ENCODE data around the gene MCF2L. TPM values are rescaled to one million over a fixed set of nuclear protein-coding genes. Genes with fewer than 3 reads are reported as not detected.

The MCF2L gene
- polyA plus RNA-seq, 1 donor from 2014 or later, result 88.0 TPM

DNA sequence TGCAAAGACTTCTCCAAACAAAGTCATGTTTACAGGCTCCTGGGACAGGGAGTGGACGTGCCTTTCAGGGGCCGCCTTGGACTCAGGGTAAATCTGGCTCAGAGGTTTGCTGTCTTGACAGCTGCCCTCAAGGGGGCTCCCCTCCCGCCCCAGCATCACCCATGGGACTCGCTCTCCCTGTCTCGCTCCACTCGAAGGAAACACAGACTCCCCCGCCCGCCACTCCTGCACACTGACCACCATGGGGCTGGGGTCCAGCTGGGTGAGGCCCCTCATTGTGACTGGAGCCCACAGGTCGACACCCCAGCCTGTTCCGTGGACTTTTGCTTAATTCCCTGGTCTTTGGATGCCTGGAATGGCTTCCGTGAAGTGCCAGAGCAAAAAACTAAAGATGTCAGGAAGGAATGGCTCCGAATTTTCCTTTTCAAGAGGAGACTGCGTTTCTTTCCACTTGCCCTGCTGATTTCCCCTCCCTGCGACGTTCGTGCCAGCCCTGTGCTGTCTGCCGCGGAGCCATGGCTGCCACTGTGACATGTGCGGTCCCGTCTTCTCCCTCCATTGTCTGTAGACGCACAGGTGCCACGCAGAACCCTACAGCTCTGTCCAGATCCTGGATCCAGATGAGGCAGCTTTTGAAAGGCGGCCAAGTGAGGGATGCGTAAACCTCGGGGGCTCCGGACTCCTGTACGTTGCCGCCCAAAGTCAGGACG, 48.6 kb downstream of the MCF2L start:
- Histone ChIP-seq H3F3A (ENCODE audit: insufficient read depth, low read length, poor library complexity, severe bottlenecking) (no peaks in the 10 kb centered on the region), H3K27me3 (ENCODE audit: insufficient read depth, low read depth, low read length) (no peaks in the 10 kb centered on the region), H3K36me3 (ENCODE audit: insufficient read depth, low read length) (peaks cover 8% of the 10 kb centered on the region), H3K9me3 (ENCODE audit: low read length) (no peaks in the 10 kb centered on the region), H3K4me2 (ENCODE audit: low read length) (no peak overlapping the region), H3K9me2 (ENCODE audit: insufficient read depth, low read length) (no peaks in the 10 kb centered on the region), H3K27ac (ENCODE audit: low read length) (no peak overlapping the region), H3K4me3 (ENCODE audit: low read length) (no peak overlapping the region), H3K79me2 (replicated peaks; ENCODE audit: insufficient read depth, low read length) (peaks cover 3% of the 10 kb centered on the region), H3K9ac (ENCODE audit: low read length) (no peak overlapping the region), H4K20me1 (ENCODE audit: insufficient read depth) (no peaks in the 10 kb centered on the region), H2AFZ (ENCODE audit: low read depth, low read length) (no peak overlapping the region)
- TF ChIP-seq TAF1 (IDR thresholded peaks at IDR 0.05; ENCODE audit: low read depth), result no peak
- TF ChIP-seq EP300 (conservative IDR thresholded peaks at IDR 0.05; ENCODE audit: poor library complexity, severe bottlenecking), result no peak
- TF ChIP-seq, protein P1, sequence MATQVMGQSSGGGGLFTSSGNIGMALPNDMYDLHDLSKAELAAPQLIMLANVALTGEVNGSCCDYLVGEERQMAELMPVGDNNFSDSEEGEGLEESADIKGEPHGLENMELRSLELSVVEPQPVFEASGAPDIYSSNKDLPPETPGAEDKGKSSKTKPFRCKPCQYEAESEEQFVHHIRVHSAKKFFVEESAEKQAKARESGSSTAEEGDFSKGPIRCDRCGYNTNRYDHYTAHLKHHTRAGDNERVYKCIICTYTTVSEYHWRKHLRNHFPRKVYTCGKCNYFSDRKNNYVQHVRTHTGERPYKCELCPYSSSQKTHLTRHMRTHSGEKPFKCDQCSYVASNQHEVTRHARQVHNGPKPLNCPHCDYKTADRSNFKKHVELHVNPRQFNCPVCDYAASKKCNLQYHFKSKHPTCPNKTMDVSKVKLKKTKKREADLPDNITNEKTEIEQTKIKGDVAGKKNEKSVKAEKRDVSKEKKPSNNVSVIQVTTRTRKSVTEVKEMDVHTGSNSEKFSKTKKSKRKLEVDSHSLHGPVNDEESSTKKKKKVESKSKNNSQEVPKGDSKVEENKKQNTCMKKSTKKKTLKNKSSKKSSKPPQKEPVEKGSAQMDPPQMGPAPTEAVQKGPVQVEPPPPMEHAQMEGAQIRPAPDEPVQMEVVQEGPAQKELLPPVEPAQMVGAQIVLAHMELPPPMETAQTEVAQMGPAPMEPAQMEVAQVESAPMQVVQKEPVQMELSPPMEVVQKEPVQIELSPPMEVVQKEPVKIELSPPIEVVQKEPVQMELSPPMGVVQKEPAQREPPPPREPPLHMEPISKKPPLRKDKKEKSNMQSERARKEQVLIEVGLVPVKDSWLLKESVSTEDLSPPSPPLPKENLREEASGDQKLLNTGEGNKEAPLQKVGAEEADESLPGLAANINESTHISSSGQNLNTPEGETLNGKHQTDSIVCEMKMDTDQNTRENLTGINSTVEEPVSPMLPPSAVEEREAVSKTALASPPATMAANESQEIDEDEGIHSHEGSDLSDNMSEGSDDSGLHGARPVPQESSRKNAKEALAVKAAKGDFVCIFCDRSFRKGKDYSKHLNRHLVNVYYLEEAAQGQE (IDR thresholded peaks at IDR 0.05; ENCODE audit: borderline replicate concordance), result no peak
- no peak for TF ChIP-seq EZH2 (IDR thresholded peaks at IDR 0.05; ENCODE audit: borderline replicate concordance, insufficient read depth, low read length, poor library complexity, severe bottlenecking)
- TF ChIP-seq CTCF (IDR thresholded peaks at IDR 0.05; ENCODE audit: poor library complexity, severe bottlenecking), result no peak
- TF ChIP-seq RAD21 (conservative IDR thresholded peaks at IDR 0.05), result no peak
- no peak for TF ChIP-seq POLR2AphosphoS5 (IDR thresholded peaks at IDR 0.05)
- TF ChIP-seq SMC3 (conservative IDR thresholded peaks at IDR 0.05; ENCODE audit: poor library complexity), result no peak
- TF ChIP-seq MXI1 (conservative IDR thresholded peaks at IDR 0.05; ENCODE audit: poor library complexity, severe bottlenecking), result no peak

DNA sequence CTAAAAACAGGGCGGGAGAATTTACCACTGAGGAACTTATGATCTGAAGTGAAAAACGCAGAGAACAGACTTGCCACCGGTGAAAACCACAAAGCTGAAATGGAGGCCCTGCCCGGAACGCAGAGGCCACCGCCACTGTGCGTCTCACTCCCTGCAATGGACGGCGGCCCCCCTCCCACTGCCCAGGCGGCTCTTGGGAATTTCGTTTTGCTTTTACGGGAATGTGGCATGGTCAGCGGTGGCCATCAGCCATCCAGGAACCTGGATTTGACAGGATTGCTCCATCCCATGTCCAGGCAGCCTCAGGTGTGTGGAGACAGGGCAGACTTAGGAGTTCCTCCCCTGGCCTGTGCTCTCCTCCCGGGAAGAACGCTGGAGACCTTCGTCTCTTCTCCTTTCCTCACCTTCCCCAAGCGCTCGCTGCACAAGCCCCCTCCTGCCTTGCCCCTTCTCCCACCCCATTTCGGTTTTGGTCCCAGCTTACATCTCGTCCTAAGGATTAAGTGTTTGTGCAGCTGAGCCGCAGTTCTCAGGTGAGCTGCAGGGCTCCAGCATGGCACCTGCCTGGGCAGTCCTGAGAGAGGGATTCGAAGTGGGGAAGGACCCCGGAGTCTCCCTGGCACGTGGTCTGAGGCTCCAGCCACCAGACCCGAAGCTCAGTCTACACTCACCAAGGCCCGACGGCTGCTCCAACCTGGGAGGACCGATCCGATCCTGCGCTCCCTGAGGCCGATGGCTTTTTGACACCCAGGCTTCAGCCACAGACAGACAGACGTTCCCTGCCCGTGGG, 49.9 kb downstream of the MCF2L start:
- Histone ChIP-seq H3K9ac (ENCODE audit: low read length) (no peak overlapping the region), H3K9me3 (ENCODE audit: low read length) (no peaks in the 10 kb centered on the region), H3F3A (ENCODE audit: insufficient read depth, low read length, poor library complexity, severe bottlenecking) (no peaks in the 10 kb centered on the region), H3K36me3 (ENCODE audit: insufficient read depth, low read length) (peaks cover 8% of the 10 kb centered on the region), H3K27me3 (ENCODE audit: insufficient read depth, low read depth, low read length) (no peaks in the 10 kb centered on the region), H2AFZ (ENCODE audit: low read depth, low read length) (no peak overlapping the region), H3K27ac (ENCODE audit: low read length) (no peak overlapping the region), H4K20me1 (ENCODE audit: insufficient read depth) (no peaks in the 10 kb centered on the region), H3K79me2 (replicated peaks; ENCODE audit: insufficient read depth, low read length) (no peaks in the 10 kb centered on the region), H3K4me2 (ENCODE audit: low read length) (no peak overlapping the region), H3K9me2 (ENCODE audit: insufficient read depth, low read length) (no peaks in the 10 kb centered on the region), H3K4me3 (ENCODE audit: low read length) (no peak overlapping the region)
- no peak for TF ChIP-seq POLR2AphosphoS5 (IDR thresholded peaks at IDR 0.05)
- no peak for TF ChIP-seq EP300 (conservative IDR thresholded peaks at IDR 0.05; ENCODE audit: poor library complexity, severe bottlenecking)
- TF ChIP-seq, protein P1 (IDR thresholded peaks at IDR 0.05; ENCODE audit: borderline replicate concordance), result no peak
- no peak for TF ChIP-seq RAD21 (conservative IDR thresholded peaks at IDR 0.05)
- no peak for TF ChIP-seq EZH2 (IDR thresholded peaks at IDR 0.05; ENCODE audit: borderline replicate concordance, insufficient read depth, low read length, poor library complexity, severe bottlenecking)
- TF ChIP-seq SMC3 (conservative IDR thresholded peaks at IDR 0.05; ENCODE audit: poor library complexity), result no peak
- no peak for TF ChIP-seq TAF1 (IDR thresholded peaks at IDR 0.05; ENCODE audit: low read depth)
- no peak for TF ChIP-seq MXI1 (conservative IDR thresholded peaks at IDR 0.05; ENCODE audit: poor library complexity, severe bottlenecking)
- TF ChIP-seq CTCF (IDR thresholded peaks at IDR 0.05; ENCODE audit: poor library complexity, severe bottlenecking), result no peak

Data from neural cell (in vitro differentiated cells).